Glomerular visceral epithelial cell (primary cell): ENCODE data around the gene OSBPL6.
A peak's percentile ranks its signal among the peaks of the same experiment; 100 is the strongest.
"Not testable (repeated sequence)": the region's sequence is repeated elsewhere in the genome, so short reads cannot be mapped to it uniquely, and the experiment has no call there.

Source experiments
- DNase-seq: peaks from one replicate; pipeline ENCODE4 v3.0.0-alpha.2; 2016; ENCODE audit errors: extremely low spot score

Gene OSBPL6

DNA sequence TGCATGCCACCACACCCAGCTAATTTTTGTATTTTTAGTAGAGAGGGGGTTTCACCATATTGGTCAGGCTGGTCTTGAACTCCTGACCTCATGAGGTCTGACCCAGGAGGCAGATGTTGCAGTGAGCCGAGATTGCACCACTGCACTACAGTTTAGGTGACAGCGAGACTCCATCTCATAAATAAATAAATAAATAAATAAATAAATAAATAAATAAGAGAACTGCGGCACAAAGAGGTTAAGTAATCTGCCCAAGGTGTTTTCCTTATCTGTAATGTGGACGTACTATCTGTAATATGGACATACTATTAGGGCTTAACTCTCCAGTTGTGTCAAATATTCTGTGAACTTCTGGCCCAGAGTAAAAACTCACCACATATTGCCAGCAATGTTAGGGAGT lies 4.1 kb downstream of the OSBPL6 start:
- not testable (repeated sequence) for DNase-seq

DNA sequence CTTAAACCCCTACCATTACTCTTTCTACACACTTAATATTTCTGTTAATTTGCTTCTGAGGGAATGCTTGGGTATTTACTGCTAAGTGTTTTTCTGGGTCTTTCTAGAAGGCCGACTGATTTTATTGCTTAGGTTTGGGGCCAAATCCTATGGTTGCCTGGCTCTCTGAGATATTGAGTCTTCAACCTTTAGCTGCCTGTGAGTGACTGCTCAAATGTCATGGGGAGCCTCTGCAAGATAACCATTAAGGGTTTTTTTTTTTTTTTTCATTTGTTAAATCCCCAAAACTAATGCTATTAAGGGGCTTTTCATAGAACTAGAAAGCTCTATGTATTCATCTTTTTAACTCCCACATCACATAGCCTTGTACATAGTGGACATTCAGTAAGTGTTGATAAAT lies 5.0 kb downstream of the OSBPL6 start:
- DNase-seq: no peak

DNA sequence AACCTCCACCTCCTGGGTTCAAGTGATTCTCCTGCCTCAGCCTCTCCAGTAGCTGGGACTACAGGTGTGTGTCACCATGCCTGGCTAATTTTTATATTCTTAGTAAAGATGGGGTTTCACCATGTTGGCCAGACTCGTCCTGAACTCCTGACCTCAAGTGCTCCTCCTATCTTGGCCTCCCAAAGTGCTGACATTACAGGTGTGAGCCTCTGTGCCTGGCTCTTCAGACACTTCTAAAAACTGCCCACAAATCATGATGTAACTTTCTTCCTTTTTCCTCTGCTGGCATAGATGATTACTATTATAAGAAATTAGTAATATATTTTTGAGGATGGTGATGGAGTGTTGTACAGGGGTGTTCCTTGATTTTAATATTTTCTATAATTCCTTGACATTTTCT lies 6.0 kb downstream of the OSBPL6 start:
- no peak for DNase-seq

- no peak for DNase-seq
These were observed 8.6 kb downstream of the OSBPL6 start for GRCh38 chr2:178202927-178203326.

- no peak for DNase-seq
These were observed 10.7 kb downstream of the OSBPL6 start for GRCh38 chr2:178204977-178205376.

- peak; percentile 64 for DNase-seq
These were observed 11.7 kb downstream of the OSBPL6 start for GRCh38 chr2:178205853-178206521.

DNA sequence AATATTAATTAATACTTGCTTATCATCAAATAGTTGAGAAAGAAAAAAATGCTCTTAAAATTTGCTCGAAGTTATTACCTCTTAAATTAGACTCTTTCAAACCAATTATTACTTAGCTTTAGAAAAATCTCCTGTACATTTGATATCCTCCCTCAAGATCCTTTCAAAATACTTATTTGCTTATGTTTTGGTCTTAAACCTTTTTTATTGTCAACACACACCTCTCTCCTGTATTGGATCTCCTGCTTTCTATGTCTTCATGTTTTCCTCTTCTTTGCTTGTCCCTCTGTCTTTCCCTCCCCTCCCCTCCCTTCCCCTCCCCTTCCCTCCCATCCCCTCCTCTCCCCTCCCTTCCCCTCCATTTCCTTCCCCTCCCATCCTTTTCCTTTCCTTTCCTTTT lies 14.0 kb downstream of the OSBPL6 start:
- DNase-seq: no peak

DNA sequence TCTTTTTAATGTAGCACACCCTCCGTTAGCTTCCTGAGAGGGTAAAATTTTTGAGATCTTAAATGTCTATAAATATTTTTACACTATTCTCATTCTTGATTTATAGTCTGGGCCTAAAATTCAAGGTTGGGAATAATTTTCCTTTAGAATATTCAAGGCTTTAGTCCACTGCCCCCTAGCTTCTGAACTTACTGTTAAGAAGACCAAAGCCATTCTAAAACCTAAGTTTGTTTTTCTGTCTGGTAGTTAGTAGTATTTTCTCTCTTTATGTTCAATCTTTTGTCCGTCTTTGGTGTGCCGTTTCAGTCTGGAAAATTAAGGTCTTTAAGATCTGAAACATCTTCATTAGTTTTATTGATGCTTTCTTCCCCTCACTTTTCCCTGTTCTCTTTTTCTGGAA lies 14.5 kb downstream of the OSBPL6 start:
- no peak for DNase-seq

- no peak for DNase-seq
These were observed 17.1 kb downstream of the OSBPL6 start for GRCh38 chr2:178211460-178211859.

DNA sequence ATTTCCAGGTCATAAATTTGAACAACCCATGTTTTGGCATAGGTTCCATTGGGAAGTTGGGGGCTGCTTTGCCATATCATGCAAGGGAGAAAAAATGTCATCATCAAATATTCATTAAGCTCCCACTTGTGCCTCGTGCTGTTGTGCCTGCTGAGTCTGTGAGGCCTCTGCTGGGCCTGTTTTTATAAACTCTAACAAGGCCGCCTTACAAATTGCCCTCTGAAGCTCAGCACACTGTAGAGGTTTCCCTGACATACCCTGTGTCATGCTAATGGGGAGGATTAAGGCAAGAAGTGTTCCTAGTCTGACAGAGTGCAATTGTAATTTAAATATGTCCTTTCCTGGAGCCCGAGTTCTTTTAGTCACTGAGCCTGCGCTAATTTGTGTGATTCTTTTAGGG lies 17.6 kb downstream of the OSBPL6 start:
- DNase-seq: no peak

- no peak for DNase-seq
These were observed 19.7 kb downstream of the OSBPL6 start for GRCh38 chr2:178213991-178214390.

DNA sequence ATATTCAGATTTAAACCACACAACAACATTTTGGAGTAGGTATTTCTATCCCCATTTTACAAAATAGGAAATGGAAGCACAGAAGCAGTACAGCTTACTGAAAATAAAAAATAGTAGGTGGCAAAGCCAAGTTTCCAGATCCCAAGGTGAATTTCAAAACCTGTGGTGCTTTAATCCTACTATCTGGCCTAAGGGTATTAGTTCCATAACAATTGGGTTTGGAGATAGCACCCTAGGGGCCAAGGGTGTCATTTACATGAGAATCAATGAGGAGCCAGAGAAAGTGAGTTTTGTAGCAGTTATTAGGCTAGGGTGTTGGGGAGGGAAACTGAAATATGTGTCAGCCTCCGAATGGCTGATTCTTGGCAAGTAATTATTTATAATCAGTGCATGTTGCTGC lies 24.9 kb downstream of the OSBPL6 start:
- DNase-seq: no peak

DNA sequence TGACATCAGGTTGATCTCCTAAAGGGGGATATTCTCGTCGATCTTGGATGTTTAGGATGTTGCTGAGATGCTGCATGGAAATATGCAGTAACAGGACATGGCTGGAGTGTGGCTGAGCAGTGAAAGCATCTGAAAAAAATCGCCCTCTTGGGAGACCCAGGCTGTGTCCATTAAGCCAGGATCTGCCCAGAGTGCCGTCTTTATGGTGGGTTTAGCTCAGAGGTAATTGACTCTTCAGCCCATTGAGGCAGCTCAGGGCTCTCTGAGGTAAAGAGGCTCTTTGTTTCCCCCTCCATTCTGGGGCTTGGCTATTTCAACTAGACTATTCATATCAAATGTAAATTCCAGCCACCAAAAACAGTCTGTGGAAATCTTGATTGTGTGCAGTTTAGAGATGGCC lies 26.5 kb downstream of the OSBPL6 start:
- DNase-seq: no peak

GRCh38 chr2:178221556-178221955 lies 27.2 kb downstream of the OSBPL6 start:
- no peak for DNase-seq

DNA sequence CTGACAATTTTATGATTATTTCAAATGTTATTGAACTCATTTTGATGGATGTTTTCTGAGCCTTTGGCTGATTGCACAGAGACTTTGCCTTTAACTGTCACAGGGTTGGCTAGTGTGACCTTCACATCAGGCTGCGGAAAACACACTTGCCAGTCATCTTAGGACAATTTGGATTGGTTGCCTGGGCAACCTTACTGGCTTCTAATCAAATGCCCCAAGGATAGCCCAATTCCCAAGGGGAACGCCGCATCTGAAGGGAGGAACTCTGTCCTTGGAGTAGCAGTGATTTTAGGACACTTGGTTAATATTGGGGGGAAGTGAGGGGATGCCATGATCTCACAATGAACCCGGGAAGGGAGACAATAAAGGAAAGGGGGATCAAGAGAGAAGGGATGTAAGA lies 29.5 kb downstream of the OSBPL6 start:
- DNase-seq: no peak

GRCh38 chr2:178225006-178225805 lies 30.9 kb downstream of the OSBPL6 start:
- DNase-seq: peak; percentile 60

DNA sequence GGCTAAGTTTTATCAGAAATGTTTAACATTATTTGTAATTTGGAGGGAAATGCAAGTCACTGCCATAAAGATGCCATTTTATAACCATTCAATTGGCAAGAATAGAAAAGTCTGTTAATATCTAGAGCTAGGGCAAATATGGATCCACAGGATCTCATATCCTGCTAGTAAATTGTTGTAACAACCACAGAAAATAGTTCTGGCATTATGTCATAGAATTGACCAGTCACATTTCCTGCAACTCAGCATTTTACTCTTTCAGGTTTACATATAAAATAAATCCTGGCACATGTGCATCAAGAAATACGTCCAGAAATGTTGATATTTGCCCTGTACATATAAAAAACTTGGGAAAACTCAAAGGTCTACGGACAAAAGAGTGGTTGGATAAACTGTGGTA lies 32.9 kb downstream of the OSBPL6 start:
- DNase-seq: peak; percentile 52

GRCh38 chr2:178229927-178230326 lies 35.6 kb downstream of the OSBPL6 start:
- no peak for DNase-seq

DNA sequence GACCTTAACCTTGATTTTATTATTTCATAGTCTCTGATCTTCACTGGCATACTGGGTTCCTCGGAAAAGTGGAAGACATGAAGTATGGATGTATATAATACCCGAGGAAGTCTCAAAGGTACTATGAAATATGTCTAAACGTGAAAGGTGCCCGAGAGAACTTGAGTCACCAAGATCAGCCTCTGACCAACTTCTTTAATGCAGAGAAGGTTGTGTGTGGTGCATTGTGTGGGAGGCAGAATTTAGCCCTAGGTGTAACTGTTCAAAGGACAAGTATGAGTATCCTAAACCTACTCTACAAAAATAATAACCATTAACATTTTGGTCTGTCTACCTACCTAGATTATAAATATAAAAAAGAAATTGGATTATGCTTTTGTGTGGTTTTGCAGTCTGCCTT lies 36.1 kb downstream of the OSBPL6 start:
- no peak for DNase-seq

GRCh38 chr2:178233428-178233827 lies 39.1 kb downstream of the OSBPL6 start:
- peak; percentile 13 for DNase-seq

DNA sequence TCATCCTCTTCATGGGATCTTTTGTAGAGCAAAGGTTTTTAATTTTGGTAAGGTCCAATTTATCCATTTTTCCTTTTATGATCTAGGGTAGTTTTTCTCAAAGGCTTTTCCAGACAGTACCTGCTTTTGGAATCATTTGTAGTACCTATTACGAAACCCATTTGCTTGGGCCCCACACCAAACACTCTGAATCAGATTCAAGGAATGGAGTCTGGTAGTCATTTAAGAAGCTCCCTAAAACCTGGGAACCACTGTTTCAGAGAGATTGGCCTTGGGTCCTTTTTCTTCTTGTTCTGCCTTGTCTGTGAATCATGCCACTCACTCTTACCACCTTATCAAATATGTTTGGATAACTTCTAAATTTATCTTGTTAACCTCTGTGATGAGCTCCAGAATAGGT lies 40.3 kb downstream of the OSBPL6 start:
- DNase-seq: no peak

GRCh38 chr2:178237488-178238153 lies 43.3 kb downstream of the OSBPL6 start:
- DNase-seq: no peak

DNA sequence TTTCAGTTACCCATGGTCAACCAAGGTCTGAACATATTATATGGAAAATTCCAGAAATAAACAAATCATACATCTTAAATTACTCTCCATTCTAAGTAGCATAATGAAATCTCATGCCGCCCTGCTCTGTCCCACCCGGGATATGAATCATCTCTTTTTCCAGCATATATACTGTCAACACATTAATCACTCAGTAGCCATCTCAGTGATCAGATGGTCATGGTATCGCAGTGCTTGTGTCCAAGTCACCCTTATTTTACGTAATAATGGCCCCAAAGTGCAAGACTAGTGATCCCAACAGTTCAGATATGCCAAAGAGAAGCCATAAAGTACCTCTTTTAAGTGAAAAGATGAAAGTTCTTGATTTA lies 43.8 kb downstream of the OSBPL6 start:
- DNase-seq: no peak
